BJ (cell line): Measurements from ENCODE around the gene RHBDD2. TPM values are rescaled to one million over a fixed set of nuclear protein-coding genes. Genes with fewer than 3 reads are reported as not detected.
"Not testable (repeated sequence)": the region's sequence is repeated elsewhere in the genome, so short reads cannot be mapped to it uniquely, and the experiment has no call there.

ENCODE experiments used
- CTCF ChIA-PET: fragments of 350-600 bp; formaldehyde crosslinking; extraction: SDS; loops from one replicate; lab custom pipeline; 2021; ENCODE audit warnings: antibody characterized with exemption, inconsistent platforms; lab: Yijun Ruan, JAX
- POLR2A ChIA-PET: fragments of 300-600 bp; sonication (Branson Sonifier 250); formaldehyde crosslinking; extraction: SDS; loops from one replicate; lab custom pipeline; 2021; ENCODE audit warnings: antibody characterized with exemption; lab: Charles Lee
- DNase-seq: peaks from one replicate; pipeline ENCODE4 v3.0.0-alpha.2; 2011; ENCODE audit warnings: low read depth
- H3K27me3 ChIP-seq: 2 replicates; pipeline ENCODE4 v1.6.0; 2011; ENCODE audit warnings: low read length; ENCODE audit not compliant: control insufficient read depth, insufficient read depth
- H3K36me3 ChIP-seq: 2 replicates; pipeline ENCODE4 v1.5.1; 2011; ENCODE audit warnings: low read length; ENCODE audit not compliant: control insufficient read depth, insufficient read depth
- H3K4me3 ChIP-seq: 2 replicates; pipeline ENCODE4 v1.5.1; 2011; ENCODE audit warnings: low read depth, mild to moderate bottlenecking, control low read depth, low read length
- polyA plus RNA-seq: library from polyadenylated mRNA; depleted of rRNA; stranded (reverse); fragments of >200 nt; gene quantifications from 2 replicates; pipeline ENCODE4 v1.2.3, GENCODE V29; 2011
- TF ChIP-seq, protein P1 (sequence below): IDR thresholded peaks from 2 replicates; pipeline ENCODE4 v1.5.1; 2011; ENCODE audit warnings: low read depth, mild to moderate bottlenecking, control low read depth, inconsistent platforms, low read length, moderate library complexity; ENCODE audit not compliant: insufficient read depth

The RHBDD2 gene
- polyA plus RNA-seq, 1 experiment: 71.3 TPM

DNA sequence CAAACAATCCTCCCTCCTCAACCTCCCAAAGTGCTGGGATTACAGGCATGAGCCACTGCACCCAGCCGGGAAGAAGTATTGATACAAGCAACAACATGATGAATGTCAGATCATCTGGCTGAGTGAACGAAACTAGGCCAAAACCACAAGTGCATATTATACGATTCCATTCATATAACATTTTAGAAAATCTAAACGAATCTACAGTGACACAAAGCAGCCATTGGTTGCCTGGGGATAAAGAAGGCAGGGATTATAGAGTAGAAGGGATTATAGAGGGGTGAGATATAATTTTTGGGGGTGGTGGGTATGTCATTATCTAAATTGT, 11.5 kb upstream of the RHBDD2 start:
- TF ChIP-seq, protein P1, sequence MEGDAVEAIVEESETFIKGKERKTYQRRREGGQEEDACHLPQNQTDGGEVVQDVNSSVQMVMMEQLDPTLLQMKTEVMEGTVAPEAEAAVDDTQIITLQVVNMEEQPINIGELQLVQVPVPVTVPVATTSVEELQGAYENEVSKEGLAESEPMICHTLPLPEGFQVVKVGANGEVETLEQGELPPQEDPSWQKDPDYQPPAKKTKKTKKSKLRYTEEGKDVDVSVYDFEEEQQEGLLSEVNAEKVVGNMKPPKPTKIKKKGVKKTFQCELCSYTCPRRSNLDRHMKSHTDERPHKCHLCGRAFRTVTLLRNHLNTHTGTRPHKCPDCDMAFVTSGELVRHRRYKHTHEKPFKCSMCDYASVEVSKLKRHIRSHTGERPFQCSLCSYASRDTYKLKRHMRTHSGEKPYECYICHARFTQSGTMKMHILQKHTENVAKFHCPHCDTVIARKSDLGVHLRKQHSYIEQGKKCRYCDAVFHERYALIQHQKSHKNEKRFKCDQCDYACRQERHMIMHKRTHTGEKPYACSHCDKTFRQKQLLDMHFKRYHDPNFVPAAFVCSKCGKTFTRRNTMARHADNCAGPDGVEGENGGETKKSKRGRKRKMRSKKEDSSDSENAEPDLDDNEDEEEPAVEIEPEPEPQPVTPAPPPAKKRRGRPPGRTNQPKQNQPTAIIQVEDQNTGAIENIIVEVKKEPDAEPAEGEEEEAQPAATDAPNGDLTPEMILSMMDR: no peak
- H3K4me3 ChIP-seq: no peak overlapping the region
- no peak for DNase-seq
- POLR2A ChIA-PET: no interaction called here
- CTCF ChIA-PET: interaction anchor here (1.0 to 7.1 kb wide), 6 partner anchors 15 to 153 kb away, joined by 3 to 129 read pairs (median 4); partner anchors contain the start of gene POR
- no peaks in the 10 kb centered on the region for H3K27me3 ChIP-seq
- H3K36me3 ChIP-seq: no peaks in the 10 kb centered on the region

- ChIA-PET CTCF (interaction anchor here (7.1 kb wide), 1 partner anchor 152 kb away, joined by 129 read pairs; no protein-coding TSS in a partner anchor), POLR2A (no interaction called here)
- DNase-seq: no peak
- H3K27me3 ChIP-seq: no peaks in the 10 kb centered on the region
- TF ChIP-seq, protein P1: no peak
- no peaks in the 10 kb centered on the region for H3K36me3 ChIP-seq
- H3K4me3 ChIP-seq: no peak overlapping the region
These were observed 10.7 kb upstream of the RHBDD2 start for GRCh38 chr7:75868153-75868552.

DNA sequence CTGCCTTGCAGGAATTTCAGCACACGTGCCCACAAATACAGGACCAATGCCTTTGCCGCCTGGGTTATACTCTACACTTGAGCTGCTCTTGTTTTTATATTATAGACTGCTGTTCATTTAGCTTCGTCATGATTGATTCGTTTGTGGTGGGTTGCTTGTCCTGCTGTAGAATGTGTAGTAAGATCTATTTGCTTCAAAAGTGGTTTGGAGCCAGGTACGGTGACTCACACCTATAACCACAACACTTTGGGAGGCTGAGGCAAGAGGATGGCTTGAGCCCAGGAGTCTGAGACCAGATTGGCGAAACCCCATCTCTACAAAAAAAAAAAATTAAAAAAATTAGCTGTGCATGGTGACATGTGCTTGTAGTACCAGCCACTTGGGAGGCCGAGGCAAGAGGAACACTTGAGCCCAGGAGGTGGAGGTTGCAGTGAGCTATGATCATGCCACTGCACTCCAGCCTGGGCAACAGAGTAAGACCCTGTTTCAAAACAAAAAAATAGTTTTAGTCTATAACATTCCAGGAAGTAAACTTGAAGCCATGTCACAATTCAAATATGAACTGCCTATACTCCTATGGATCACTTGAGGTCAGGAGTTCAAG, 9.0 kb upstream of the RHBDD2 start:
- TF ChIP-seq, protein P1: no peak
- POLR2A ChIA-PET: no interaction called here
- Histone ChIP-seq H3K4me3 (no peak overlapping the region), H3K27me3 (no peaks in the 10 kb centered on the region), H3K36me3 (no peaks in the 10 kb centered on the region)
- CTCF ChIA-PET: interaction anchor here (7.1 kb wide), 1 partner anchor 150 kb away, joined by 129 read pairs; no protein-coding TSS in a partner anchor
- no peak for DNase-seq

DNA sequence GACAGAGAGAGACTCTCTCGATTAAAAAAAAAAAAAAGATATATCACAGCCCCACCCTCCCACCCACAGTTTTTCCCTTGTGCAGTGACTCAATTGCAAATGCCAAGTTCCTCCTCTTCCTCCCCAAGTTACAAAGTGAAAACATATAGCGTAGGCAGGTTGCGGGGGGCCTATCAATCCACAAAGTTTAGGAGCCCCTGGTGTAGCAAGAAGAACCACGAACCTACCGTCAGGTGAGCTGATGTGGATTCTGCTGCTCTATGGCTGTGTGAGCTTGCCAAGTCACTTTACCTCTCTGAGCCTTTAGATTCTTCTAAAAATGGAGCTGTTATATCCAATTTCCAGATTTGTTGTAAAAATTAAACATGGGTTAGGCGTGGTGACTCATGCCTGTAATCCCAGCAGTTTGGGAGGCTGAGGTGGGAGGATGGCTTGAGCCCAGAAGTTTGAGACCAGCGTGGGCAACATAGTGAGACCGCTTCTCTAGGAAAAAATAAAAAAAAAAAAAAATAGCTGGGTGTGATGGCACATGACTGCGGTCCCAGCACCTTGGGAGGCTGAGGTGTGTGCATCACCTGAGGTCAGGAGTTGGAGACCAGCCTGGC, 8.2 kb upstream of the RHBDD2 start:
- TF ChIP-seq, protein P1: no peak
- DNase-seq: no peak
- ChIA-PET POLR2A (no interaction called here), CTCF (interaction anchor here (7.1 kb wide), 1 partner anchor 150 kb away, joined by 129 read pairs; no protein-coding TSS in a partner anchor)
- no peaks in the 10 kb centered on the region for H3K36me3 ChIP-seq
- H3K4me3 ChIP-seq: no peak overlapping the region
- H3K27me3 ChIP-seq: no peaks in the 10 kb centered on the region

DNA sequence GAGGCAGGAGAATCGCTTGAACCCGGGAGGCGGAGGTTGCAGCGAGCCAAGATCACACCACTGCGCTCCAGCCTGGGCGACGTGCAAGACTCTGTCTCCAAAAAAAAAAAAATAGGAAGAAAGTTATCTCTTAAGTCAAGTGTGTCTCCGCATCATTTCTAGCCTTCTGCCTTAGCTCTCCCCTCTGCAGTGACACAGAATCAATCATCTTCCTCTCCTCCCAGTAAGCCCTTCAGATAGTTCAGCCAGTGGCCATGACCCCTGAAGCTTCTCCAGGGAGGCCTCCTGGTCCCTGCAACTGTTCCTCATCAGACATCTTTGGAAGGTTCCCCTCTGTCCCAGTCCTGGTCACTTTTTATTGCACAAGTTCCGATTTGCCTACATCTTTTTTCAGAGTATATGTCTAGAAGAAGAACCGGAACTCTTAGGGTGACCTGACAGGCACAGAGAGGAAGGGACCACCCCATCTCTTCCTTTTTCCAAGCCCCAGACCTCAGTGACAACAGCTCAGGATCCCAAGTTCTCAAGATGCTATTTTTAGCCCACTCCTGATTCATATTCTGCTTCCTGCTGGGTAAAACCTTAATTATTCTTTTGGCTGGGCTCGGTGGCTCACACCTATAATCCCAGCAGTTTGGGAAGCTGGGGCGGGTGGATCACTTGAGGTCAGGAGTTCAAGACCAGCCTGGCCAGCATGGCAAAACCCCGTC, 6.6 kb upstream of the RHBDD2 start:
- DNase-seq: no peak
- Histone ChIP-seq H3K36me3 (no peaks in the 10 kb centered on the region), H3K27me3 (peaks cover 1% of the 10 kb centered on the region; the same call in 1 of the 2 replicates), H3K4me3 (no peak overlapping the region)
- ChIA-PET CTCF (interaction anchor here (0.7 to 1.8 kb wide), 3 partner anchors 26 to 148 kb away, joined by 3 to 7 read pairs (median 3); no protein-coding TSS in a partner anchor), POLR2A (no interaction called here)
- TF ChIP-seq, protein P1: no peak

GRCh38 chr7:75874180-75874579, 4.7 kb upstream of the RHBDD2 start:
- H3K27me3 ChIP-seq, CTCF ChIA-PET, POLR2A ChIA-PET, DNase-seq, H3K36me3 ChIP-seq, H3K4me3 ChIP-seq: not testable (repeated sequence)
